SK-N-SH treated with all-trans-retinoic acid at 6 μM for 48 hours (cell line): ENCODE measurements around the gene RPL28.

Experiments used
- ATAC-seq: fragments of 200-7000 bp; cut with Tn5 transposase; 3 replicates; pipeline ENCODE4 v1.9.1; 2020; ENCODE audit warnings: mild to moderate bottlenecking, moderate library complexity
- ARNTL ChIP-seq: fragments of 450-650 bp; formaldehyde crosslinking; IDR thresholded peaks from 2 replicates; pipeline ENCODE4 v1.5.0; 2020; ENCODE audit warnings: low read depth, mild to moderate bottlenecking, moderate library complexity, borderline replicate concordance
- BACH2 ChIP-seq: fragments of 250-450 bp; sonication (Bioruptor Pico); IDR thresholded peaks from 2 replicates; pipeline ENCODE4 v1.9.0; 2021; ENCODE audit warnings: mild to moderate bottlenecking, borderline replicate concordance
- CREB5 ChIP-seq: fragments of 250-450 bp; sonication (Bioruptor Pico); IDR thresholded peaks from 2 replicates; pipeline ENCODE4 v1.5.1; 2020; ENCODE audit warnings: low read depth, mild to moderate bottlenecking, moderate library complexity
- CSDC2 ChIP-seq: fragments of 250-450 bp; sonication (Bioruptor Pico); IDR thresholded peaks from 2 replicates; pipeline ENCODE4 v1.5.0; 2020; ENCODE audit warnings: mild to moderate bottlenecking, moderate library complexity
- CSRNP3 ChIP-seq: fragments of 250-450 bp; sonication (Bioruptor Pico); IDR thresholded peaks from 2 replicates; pipeline ENCODE4 v1.5.1; 2021; ENCODE audit warnings: mild to moderate bottlenecking, moderate library complexity
- ESRRG ChIP-seq: fragments of 250-450 bp; sonication (Bioruptor Pico); IDR thresholded peaks from 2 replicates; pipeline ENCODE4 v1.6.1; 2021; ENCODE audit warnings: mild to moderate bottlenecking
- GLIS3 ChIP-seq: fragments of 250-450 bp; sonication (Bioruptor Pico); IDR thresholded peaks from 2 replicates; pipeline ENCODE4 v1.5.0; 2020; ENCODE audit warnings: mild to moderate bottlenecking, moderate library complexity
- ISL1 ChIP-seq: fragments of 250-450 bp; sonication (Bioruptor Pico); IDR thresholded peaks from 2 replicates; pipeline ENCODE4 v2.1.2; 2022; ENCODE audit warnings: mild to moderate bottlenecking, moderate library complexity
- OSR1 ChIP-seq: fragments of 250-450 bp; sonication (Bioruptor Pico); IDR thresholded peaks from 2 replicates; pipeline ENCODE4 v1.8.0; 2022; ENCODE audit warnings: moderate library complexity, mild to moderate bottlenecking, inconsistent platforms
- PATZ1 ChIP-seq: fragments of 250-450 bp; sonication (Bioruptor Pico); IDR thresholded peaks from 2 replicates; pipeline ENCODE4 v1.8.0; 2020; ENCODE audit warnings: mild to moderate bottlenecking, moderate library complexity, borderline replicate concordance
- POU6F1 ChIP-seq: fragments of 250-450 bp; sonication (Bioruptor Pico); IDR thresholded peaks from 2 replicates; pipeline ENCODE4 v1.8.0; 2021; ENCODE audit warnings: low read depth, mild to moderate bottlenecking, moderate library complexity, borderline replicate concordance
- PPARA ChIP-seq: fragments of 250-450 bp; sonication (Bioruptor Pico); IDR thresholded peaks from 2 replicates; pipeline ENCODE4 v1.5.0; 2020; ENCODE audit warnings: mild to moderate bottlenecking, borderline replicate concordance
- RARB ChIP-seq: fragments of 250-450 bp; sonication (Bioruptor Pico); IDR thresholded peaks from 2 replicates; pipeline ENCODE4 v1.8.0; 2021; ENCODE audit warnings: mild to moderate bottlenecking, moderate library complexity
- TCF4 ChIP-seq: fragments of 250-450 bp; sonication (Bioruptor Pico); IDR thresholded peaks from 2 replicates; pipeline ENCODE4 v1.8.0; 2021; ENCODE audit warnings: mild to moderate bottlenecking, moderate library complexity, borderline replicate concordance
- TOX ChIP-seq: fragments of 250-450 bp; sonication (Bioruptor Pico); IDR thresholded peaks from 2 replicates; pipeline ENCODE4 v1.8.0; 2021; ENCODE audit warnings: mild to moderate bottlenecking, moderate library complexity, borderline replicate concordance
- TSHZ2 ChIP-seq: fragments of 250-450 bp; sonication (Bioruptor Pico); IDR thresholded peaks from 2 replicates; pipeline ENCODE4 v1.5.0; 2020; ENCODE audit warnings: mild to moderate bottlenecking, moderate library complexity
- ZC3H10 ChIP-seq: fragments of 250-450 bp; sonication (Bioruptor Pico); IDR thresholded peaks from 2 replicates; pipeline ENCODE4 v1.5.1; 2021; ENCODE audit warnings: mild to moderate bottlenecking, moderate library complexity
- ZFP3 ChIP-seq: fragments of 250-450 bp; sonication (Bioruptor Pico); IDR thresholded peaks from 2 replicates; pipeline ENCODE4 v1.5.0; 2020; ENCODE audit warnings: mild to moderate bottlenecking, moderate library complexity
- ZFP30 ChIP-seq: fragments of 450-650 bp; formaldehyde crosslinking; IDR thresholded peaks from 2 replicates; pipeline ENCODE4 v1.5.0; 2022; ENCODE audit warnings: mild to moderate bottlenecking, moderate library complexity
- ZNF565 ChIP-seq: fragments of 450-650 bp; formaldehyde crosslinking; conservative IDR thresholded peaks from 2 replicates; pipeline ENCODE4 v1.5.0; 2020; ENCODE audit warnings: low read depth, mild to moderate bottlenecking, moderate library complexity
- ZNF70 ChIP-seq: fragments of 450-650 bp; formaldehyde crosslinking; IDR thresholded peaks from 2 replicates; pipeline ENCODE4 v1.5.0; 2020; ENCODE audit warnings: mild to moderate bottlenecking, moderate library complexity
- ZNF8 ChIP-seq: fragments of 450-650 bp; formaldehyde crosslinking; IDR thresholded peaks from 2 replicates; pipeline ENCODE4 v1.5.0; 2020; ENCODE audit warnings: mild to moderate bottlenecking, moderate library complexity

Gene RPL28

GRCh38 chr19:55418185-55418584 lies 32.5 kb downstream of the RPL28 start:
- ATAC-seq, result peak; percentile 99
- TF ChIP-seq TOX (CRISPR knock-in tag), result no peak
- TF ChIP-seq OSR1, result no peak
- no peak for TF ChIP-seq PPARA
- no peak for TF ChIP-seq ZFP30
- no peak for TF ChIP-seq CSRNP3 (CRISPR knock-in tag)
- TF ChIP-seq GLIS3 (CRISPR knock-in tag), result no peak
- no peak for TF ChIP-seq ARNTL (CRISPR knock-in tag)
- TF ChIP-seq CSDC2, result no peak
- no peak for TF ChIP-seq POU6F1 (CRISPR knock-in tag)
- TF ChIP-seq ZNF70 (CRISPR knock-in tag), result no peak
- no peak for TF ChIP-seq CREB5 (CRISPR knock-in tag)
- no peak for TF ChIP-seq ZFP3
- no peak for TF ChIP-seq ZNF8 (CRISPR knock-in tag)

GRCh38 chr19:55419103-55419502 lies 33.4 kb downstream of the RPL28 start:
- no peak for ATAC-seq
- TF ChIP-seq ZC3H10 (CRISPR knock-in tag), result no peak
- no peak for TF ChIP-seq ESRRG
- TF ChIP-seq ZFP3, result no peak
- TF ChIP-seq ISL1 (CRISPR knock-in tag), result no peak
- TF ChIP-seq ZFP30, result no peak
- TF ChIP-seq PPARA, result no peak
- TF ChIP-seq ZNF70 (CRISPR knock-in tag), result no peak
- no peak for TF ChIP-seq PATZ1 (CRISPR knock-in tag)
- no peak for TF ChIP-seq GLIS3 (CRISPR knock-in tag)
- no peak for TF ChIP-seq RARB (CRISPR knock-in tag)
- TF ChIP-seq CREB5 (CRISPR knock-in tag), result no peak
- TF ChIP-seq ARNTL (CRISPR knock-in tag), result no peak
- TF ChIP-seq POU6F1 (CRISPR knock-in tag), result no peak
- no peak for TF ChIP-seq BACH2
- no peak for TF ChIP-seq ZNF565 (CRISPR knock-in tag)
- no peak for TF ChIP-seq TCF4 (CRISPR knock-in tag)
- no peak for TF ChIP-seq CSRNP3 (CRISPR knock-in tag)
- TF ChIP-seq TOX (CRISPR knock-in tag), result no peak
- TF ChIP-seq CSDC2, result no peak
- no peak for TF ChIP-seq TSHZ2 (CRISPR knock-in tag)
- TF ChIP-seq, all 23 proteins: peak for 0
